Fibroblast of skin of right quadriceps (primary cell): ENCODE data around the gene MTMR6.
A peak's percentile ranks its signal among the peaks of the same experiment; 100 is the strongest.

Source experiments
- DNase-seq: peaks from one replicate; pipeline ENCODE4 v3.0.0-alpha.2; 2013

MTMR6 gene

DNA sequence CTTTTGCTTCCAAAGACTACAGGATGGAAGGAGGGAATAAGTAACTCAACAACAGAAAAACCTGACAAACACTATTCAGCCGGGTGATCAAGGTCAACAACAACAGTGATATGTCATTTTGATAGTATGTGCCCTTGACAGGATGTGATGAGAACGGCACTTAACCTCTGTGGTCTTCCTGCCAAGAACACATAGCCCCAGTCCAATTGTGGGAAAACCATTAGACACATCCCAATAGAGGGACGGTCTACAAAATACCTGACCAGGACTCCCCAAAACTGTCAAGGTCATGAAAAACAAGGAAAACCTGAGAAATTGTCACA is 72.1 kb downstream of the MTMR6 start:
- no peak for DNase-seq

DNA sequence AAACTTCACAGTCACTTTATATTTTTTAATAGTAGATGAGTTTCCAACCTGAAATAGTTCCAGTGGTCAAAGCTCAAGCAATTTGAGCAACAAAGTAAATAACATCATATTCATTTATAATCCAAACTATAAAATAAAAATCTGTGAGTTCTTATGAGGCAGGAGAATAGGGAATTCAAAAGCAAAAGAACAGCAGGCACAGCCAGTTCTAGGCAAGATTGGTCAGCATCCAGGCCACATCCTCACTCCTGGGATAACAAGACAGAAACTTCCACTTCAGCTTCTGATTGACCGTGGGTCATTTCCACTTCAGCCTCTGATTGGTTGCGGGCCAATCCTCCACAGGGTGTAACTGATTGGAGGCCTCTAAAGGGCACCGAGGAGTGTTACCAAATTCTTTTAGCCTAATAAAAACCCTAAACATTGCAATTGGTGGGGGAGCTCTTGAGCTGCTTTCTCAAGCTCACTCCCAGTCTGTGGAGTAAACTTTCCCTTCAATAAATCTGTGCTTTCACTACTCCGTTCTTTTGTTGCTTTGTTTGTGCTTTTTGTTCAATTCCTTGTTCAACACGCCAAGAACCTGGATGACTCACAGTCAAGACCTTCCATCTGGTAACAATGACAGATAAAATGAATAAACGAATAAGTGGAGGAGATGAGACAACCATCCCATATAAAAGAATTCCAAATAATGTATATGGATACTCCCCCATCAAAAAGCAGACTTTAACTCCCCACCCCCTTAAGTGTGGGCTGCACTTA is 72.6 kb downstream of the MTMR6 start:
- DNase-seq, result peak; percentile 5

DNA sequence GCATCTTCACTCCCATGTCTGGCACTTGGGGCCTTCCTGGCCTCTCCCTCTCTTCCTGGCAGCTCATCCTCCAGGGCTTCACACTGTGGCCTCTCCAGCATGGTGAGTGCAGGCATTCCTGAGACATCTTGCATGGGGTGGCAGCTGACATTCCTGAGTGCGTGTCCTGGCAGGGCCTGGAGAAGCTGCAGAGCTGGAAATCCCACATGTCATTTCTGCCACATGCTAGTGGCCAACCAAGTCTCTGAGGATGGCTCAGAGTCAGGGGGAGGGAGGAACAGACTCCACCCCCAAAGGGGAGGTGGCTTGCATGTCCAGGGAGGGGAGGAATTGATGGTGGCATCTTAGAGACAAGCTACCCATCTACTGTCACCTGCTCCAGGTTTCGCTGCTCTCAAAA is 73.6 kb downstream of the MTMR6 start:
- DNase-seq, result no peak

DNA sequence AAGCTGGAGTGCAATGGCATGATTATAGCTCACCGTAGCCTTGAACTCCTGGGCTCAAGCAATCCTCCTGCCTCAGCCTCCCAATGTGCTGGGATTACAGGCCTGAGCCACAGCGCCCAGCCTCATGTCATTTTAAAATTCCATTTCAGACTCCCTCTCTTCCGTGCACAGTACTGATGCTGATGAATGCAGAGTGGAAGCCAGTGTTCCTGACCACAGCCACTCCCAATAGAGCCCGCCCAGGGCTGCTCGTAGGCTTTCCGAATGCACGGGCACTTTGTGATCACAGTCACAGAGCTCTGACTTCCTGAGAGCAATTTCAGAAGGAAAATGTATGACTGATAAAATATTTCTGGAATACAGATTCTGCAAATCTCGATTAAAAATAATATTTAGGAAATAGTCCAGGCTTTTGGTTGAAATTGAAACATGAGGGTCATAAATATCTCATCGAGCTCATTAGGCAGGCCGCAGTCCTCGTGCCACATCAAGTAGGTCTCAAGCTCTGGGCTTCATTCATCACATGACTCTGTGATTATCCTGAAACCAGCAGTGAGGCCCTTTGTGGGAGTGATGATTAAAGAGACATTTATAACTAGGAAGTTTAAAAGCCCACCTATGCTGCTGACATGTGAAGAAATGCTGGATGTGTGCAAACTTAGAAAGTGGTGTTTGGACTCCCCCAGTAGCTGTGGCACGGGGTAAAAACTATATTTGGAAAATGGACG is 76.3 kb downstream of the MTMR6 start:
- DNase-seq, result no peak

DNA sequence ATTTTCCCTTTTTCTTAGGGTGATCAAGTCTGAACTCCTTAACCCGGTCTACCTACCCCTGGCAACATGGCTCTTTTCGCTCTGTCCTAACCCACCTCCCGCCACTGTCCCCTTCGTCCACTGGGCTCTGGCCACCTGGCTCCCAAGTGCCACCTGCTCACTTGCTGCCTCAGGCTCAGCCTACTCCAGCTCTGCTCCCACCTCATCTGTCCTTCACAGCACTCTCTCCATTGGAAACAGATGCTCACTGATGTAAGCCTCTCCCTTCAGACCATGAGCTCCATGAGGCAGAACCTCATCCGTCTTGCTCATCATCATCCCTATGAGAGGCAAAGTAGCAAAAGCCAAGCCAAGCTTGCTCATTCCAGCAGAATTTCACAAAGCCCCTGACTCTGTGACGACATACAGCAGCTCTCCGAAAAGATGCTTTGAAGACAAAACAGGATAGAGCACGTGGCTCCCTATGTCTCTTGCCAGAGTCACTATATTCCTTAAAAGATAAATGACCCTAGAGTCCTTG is 79.9 kb downstream of the MTMR6 start:
- no peak for DNase-seq

DNA sequence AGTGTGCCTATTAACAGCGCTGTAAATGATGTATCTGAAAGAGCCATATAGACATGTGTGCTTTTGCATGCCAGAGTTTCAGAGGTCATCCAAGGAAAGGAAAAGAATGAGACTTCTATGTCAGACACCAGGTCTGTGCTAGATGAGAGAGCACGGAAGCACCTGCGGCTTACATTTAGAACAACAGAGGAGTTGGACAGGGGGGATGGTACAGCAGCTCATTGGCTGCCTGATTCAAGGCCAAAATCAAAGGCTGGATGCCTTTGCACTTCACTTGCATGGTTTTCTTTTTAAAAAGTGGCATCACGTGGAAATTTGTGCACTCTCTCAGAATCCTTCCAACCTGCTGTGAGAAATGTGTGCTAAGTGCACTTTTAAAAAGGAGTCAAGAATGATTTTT is 82.4 kb downstream of the MTMR6 start:
- no peak for DNase-seq

DNA sequence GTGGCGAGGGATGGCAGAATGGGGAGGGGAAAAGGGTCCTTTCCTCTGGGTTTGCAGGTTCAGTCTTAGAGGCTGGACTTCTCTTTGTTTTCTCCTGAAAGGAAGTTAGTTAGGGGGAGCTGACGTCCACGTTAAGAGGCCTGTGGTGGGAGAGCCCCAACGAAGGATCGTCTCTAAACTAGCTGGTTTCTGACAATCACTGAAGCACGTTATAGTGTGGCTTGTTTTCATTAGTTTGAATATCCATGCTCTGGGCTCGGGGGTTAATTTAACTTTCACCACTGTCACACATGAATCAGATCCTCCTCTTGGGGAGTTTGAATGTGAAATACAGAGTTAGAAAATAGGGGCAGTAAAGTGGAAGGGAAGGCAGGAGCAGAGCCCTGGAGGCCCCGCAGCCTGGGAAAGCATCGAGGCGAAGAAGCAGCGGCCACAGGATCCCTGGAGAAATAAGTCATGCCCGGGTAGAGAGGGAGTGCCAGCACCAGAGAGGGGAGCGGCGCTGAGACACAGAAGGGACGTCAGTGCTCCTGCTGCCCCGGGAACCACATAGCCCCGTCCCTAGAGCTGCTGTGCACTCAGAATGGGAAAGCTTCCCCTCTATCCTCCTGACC is 84.1 kb downstream of the MTMR6 start:
- DNase-seq, result no peak

DNA sequence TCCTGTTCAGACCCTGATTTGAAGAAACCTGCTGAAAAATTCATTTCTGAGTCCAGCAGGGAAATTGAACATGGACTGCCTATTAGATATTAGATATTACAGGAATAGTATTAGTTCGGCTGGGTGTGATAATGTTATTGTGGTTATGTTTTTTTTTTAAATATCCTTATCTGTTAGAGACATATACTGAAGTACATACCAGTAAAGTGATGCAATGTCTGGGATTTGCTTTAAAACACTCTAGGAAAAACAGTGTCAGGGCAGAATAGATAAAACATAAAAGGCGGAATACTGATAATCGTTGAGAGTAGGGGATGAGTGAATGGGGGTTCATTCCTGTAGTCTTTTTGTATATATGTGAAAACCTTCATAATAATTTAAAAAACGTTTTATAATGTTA is 86.5 kb downstream of the MTMR6 start:
- DNase-seq, result no peak

DNA sequence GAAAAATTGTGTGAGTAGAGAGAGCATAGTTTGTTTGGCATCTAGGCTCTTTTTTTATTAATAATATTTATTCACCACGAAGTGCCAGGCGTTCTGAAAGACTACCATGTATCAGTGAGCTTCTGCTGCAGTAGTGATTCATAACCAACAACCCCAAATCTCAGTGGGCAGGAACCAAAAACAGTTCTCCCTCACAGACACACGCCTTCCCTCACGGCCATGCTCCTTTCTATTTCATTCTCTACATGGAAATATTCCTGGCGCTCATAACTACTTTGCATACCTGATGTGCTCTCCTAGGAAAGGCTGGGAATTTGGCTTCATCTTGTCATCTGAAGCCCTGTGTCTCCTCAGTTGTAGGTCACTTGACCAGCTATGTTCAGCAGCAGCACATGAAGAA is 88.6 kb downstream of the MTMR6 start:
- DNase-seq, result no peak

DNA sequence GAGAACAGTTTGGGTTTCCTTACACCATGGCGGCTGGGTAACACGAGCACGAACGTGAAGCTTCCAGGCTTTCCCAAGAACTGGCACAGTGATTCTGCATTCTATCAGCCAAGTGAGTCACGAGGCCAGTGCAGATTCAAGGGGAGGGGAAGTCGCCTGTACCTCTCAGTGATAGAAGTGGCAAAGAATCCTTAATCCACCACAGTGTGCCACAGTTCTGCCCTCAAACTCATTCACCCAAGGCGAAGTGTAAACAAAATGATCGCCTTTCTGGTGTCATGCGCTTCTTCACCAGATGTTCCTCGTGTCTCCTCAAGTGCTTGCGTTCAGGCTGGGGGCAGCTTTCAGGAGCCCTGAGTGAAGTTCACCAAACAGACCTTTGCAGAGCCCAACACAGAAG is 90.3 kb downstream of the MTMR6 start:
- DNase-seq, result no peak
